Pancreas (tissue), 10 donors: ENCODE results near the gene OPA3. TPM values are rescaled to one million over a fixed set of nuclear protein-coding genes. Genes with fewer than 3 reads are reported as not detected.
A peak's percentile ranks its signal among the peaks of the same experiment; 100 is the strongest.

Experiments used
- ATAC-seq, 4 donors: fragments of 200-7000 bp; cut with Tn5 transposase; one replicate each; pipeline versions ENCODE4 v1.8.0 to v1.9.1; 2020; ENCODE audit warnings: mild to moderate bottlenecking in 4 of 4, moderate library complexity in 4 of 4
- DNase-seq, 6 donors: peaks; one replicate each; pipeline ENCODE4 v3.0.0-alpha.2; 2020
- FAIRE-seq: peaks from 2 replicates; lab custom pipeline; 2012; peaks lifted over from hg19 to GRCh38; lab: Jason Lieb, UNC
- H3K27ac ChIP-seq, 4 donors: fragments of 200-600 bp; sonication (generic); 1 replicate in 3 of 4; 2 replicates in 1 of 4; pipeline versions ENCODE4 v1.5.0 to v1.8.0; 2020
- H3K27me3 ChIP-seq, 4 donors: fragments of 200-600 bp; one replicate each; pipeline ENCODE4 v1.8.0; 2021
- H3K36me3 ChIP-seq, 3 donors: fragments of 200-600 bp; sonication (generic) in 1 of 3; one replicate each; pipeline versions ENCODE4 v1.5.0 to v1.8.0; 2020 to 2021
- H3K4me1 ChIP-seq, 3 donors: fragments of 200-600 bp; one replicate each; pipeline ENCODE4 v1.8.0; 2021
- H3K4me3 ChIP-seq, 4 donors: fragments of 200-600 bp; sonication (generic) in 2 of 4; one replicate each; pipeline versions ENCODE4 v1.5.0 to v1.8.0; 2020 to 2021
- H3K9me3 ChIP-seq, 4 donors: fragments of 200-600 bp; one replicate each; pipeline ENCODE4 v1.8.0; 2021
- WGBS, 2 donors: extraction: QIAGEN DNeasy Blood & Tissue Kit; methylation state at CpG; one replicate each; pipeline ENCODE4 v1.1.7; 2013; 5-methylcytosine and 5-hydroxymethylcytosine counted together
- intact Hi-C, 3 donors: fragments of 100-400 bp; cut with DNase I; formaldehyde crosslinking; loops; one replicate each; pipeline versions ENCODE4 v1.11.1 to v1.14.2; 2022
- polyA plus RNA-seq, 2 donors: library from polyadenylated mRNA; stranded (reverse); fragments of 200-250 nt; gene quantifications; one replicate each; pipeline ENCODE4 v1.2.3, GENCODE V29; 2013
- total RNA-seq, 6 donors: library from RNA; stranded (reverse); fragmentation: NEBNext Ultra II Directional in 4 of 6; extraction: Animal tissue kit (Norgen Biotek cat#: 25700) in 4 of 6; gene quantifications; one replicate each; pipeline versions ENCODE4 v1.2.1 to v1.2.4, GENCODE V29; 2021 to 2023
- TF ChIP-seq, protein P1 (sequence below), 4 donors: fragments of 200-600 bp; sonication (generic) in 3 of 4; IDR thresholded peaks; one replicate each; pipeline versions ENCODE4 v1.5.0 to v1.8.0; 2021; ENCODE audit warnings: antibody characterized with exemption in 4 of 4
- donor health status: healthy with polysubstance abuse.
- donor health status: DM: no; HTN: no; CAD: no; lungs with moderate emphysema.
- donor health status: DM: no; HTN: no; CAD: no.
- donor health status: control.
- donor health status: control.
- donor health status: Bipolar disorder and iron deficiency.
- donor health status: DM: yes; HTN: yes; CAD: no.
- donor health status: DM: no; HTN: no; CAD: no.
- donor health status: DM: no; HTN: no; CAD: no.
- donor health status: DM: yes; HTN: yes; CAD: no.

The OPA3 gene
- total and polyA plus RNA-seq, 8 donors, result 3.4 to 8.0 (median 4.7) TPM

DNA sequence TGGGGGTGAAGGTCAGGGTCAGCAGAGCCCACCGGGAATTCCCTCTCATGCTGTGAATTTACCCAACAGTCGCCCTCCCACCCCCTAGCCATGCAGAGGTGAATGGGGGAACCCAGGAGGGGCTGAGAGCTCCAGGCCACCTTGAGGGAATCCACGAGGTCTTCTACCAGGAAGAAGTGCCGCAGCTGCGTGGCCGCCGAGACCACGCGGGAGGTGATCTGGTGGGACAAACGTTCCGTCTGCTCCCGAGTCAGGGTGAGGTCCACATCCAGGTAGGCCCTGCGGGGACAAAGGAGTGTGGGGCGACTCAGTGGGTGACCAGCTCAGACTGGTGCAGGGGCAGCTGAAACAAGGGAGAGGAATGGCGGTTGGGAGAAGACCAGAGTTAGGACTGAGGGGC is 95.9 kb downstream of the OPA3 start:
- Histone ChIP-seq H3K4me1 (peaks cover 0 to 3% (median 0%) of the 10 kb centered on the region in 3 donors), H3K4me3 (no peak overlapping the region), H3K36me3 (no peaks in the 10 kb centered on the region), H3K27ac (no peak overlapping the region), H3K27me3 (no peaks in the 10 kb centered on the region), H3K9me3 (no peaks in the 10 kb centered on the region)
- WGBS, 2 donors, result 71 to 79% methylated on average over 15 of the region's 15 CpGs
- ATAC-seq (no peak), FAIRE-seq (no peak), DNase-seq (no peak)
- intact Hi-C loops, result no loop called here
- TF ChIP-seq, protein P1, sequence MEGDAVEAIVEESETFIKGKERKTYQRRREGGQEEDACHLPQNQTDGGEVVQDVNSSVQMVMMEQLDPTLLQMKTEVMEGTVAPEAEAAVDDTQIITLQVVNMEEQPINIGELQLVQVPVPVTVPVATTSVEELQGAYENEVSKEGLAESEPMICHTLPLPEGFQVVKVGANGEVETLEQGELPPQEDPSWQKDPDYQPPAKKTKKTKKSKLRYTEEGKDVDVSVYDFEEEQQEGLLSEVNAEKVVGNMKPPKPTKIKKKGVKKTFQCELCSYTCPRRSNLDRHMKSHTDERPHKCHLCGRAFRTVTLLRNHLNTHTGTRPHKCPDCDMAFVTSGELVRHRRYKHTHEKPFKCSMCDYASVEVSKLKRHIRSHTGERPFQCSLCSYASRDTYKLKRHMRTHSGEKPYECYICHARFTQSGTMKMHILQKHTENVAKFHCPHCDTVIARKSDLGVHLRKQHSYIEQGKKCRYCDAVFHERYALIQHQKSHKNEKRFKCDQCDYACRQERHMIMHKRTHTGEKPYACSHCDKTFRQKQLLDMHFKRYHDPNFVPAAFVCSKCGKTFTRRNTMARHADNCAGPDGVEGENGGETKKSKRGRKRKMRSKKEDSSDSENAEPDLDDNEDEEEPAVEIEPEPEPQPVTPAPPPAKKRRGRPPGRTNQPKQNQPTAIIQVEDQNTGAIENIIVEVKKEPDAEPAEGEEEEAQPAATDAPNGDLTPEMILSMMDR (IDR thresholded peaks at IDR 0.05), result no peak

DNA sequence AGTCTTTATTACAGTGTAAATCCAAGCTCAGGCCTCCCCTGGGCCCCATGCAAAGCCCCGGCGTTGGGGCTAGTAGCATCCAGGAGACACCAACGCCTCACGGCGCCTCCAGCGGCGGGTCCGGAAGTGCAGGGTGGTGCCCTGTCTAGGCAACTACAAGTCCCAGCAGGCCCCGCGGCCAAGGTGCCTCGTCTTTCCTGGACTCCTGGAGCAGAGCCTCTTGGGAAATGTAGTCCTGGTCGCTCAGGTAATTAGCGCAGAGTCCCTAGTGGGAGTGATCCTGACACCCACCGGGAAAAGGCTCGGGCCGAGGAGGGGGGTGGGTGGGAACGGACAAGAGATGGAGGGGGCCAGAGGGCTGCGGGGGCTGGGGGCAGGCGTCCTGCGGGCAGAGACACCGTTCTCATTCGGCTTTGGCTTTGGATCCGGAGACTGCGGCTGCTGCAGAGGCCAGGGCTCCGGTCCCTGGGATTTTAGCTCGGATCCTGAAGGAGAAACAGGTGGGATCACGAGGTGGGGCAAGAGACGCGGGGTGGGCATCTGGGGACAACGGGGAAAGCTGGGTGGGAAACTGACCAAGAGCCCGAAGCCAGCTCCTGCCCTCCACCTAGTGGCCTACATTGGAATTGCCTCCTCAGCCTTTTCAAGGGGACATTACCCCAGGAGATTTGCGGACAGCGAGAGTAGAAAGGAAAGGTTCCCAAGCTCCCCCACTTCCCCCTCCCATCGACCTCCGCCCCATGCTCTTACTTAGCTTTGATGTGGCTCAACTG is 99.1 kb downstream of the OPA3 start:
- TF ChIP-seq, protein P1 (IDR thresholded peaks at IDR 0.05), result peak; percentile 60 to 77 (median 68)
- Histone ChIP-seq H3K27ac (peak overlapping the region; percentile 5 to 81 (median 62)), H3K36me3 (no peaks in the 10 kb centered on the region), H3K27me3 (no peaks in the 10 kb centered on the region), H3K9me3 (no peaks in the 10 kb centered on the region), H3K4me1 (no peaks in the 10 kb centered on the region), H3K4me3 (peak overlapping the region; percentile 38 to 73 (median 62))
- intact Hi-C loops, result no loop called here
- DNase-seq (peak; percentile 95 to 100 (median 98)), FAIRE-seq (no peak), ATAC-seq (peak; percentile 99)
- WGBS, 2 donors, result 0% methylated on average over 35 of the region's 35 CpGs

GRCh38 chr19:45484273-45484945 is 100.2 kb downstream of the OPA3 start:
- DNase-seq, result no peak
- Histone ChIP-seq H3K4me1 (no peaks in the 10 kb centered on the region), H3K27me3 (no peaks in the 10 kb centered on the region), H3K4me3 (no peak overlapping the region), H3K27ac (no peak overlapping the region), H3K36me3 (no peaks in the 10 kb centered on the region), H3K9me3 (no peaks in the 10 kb centered on the region)
- intact Hi-C loops, result loop anchor here in 1 of 3 donors (5.0 kb wide), 1 partner anchor 47 kb away; no protein-coding TSS in a partner anchor
- TF ChIP-seq, protein P1 (IDR thresholded peaks at IDR 0.05), result no peak
- ATAC-seq, result no peak
- WGBS, 2 donors, result 58 to 65% methylated on average over 13 of the region's 13 CpGs
- no peak for FAIRE-seq

DNA sequence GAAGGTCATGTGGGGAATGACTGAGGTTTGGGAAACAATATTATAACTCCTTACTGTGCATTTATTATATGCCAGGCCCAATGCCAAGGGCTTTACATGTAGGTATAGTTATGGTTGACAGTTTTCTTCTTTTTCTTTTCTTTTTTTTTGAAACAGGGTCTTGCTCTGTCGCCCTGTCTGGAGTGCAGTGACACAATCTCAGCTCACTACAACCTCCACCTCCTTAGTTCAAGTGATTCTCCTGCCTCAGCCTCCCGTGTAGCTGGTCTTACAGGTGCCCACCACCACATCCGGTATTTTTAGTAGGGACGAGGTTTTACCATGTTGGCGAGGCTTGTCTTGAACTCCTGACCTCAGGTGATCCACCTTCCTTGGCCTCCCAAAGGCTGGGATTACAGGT is 101.6 kb downstream of the OPA3 start:
- FAIRE-seq, result no peak
- DNase-seq, result no peak
- ATAC-seq, result no peak
- 75 to 86% methylated on average over 5 of the region's 5 CpGs for WGBS, 2 donors
- Histone ChIP-seq H3K36me3 (no peaks in the 10 kb centered on the region), H3K27me3 (no peaks in the 10 kb centered on the region), H3K4me3 (no peak overlapping the region), H3K4me1 (peaks cover 0 to 2% (median 0%) of the 10 kb centered on the region in 3 donors), H3K9me3 (no peaks in the 10 kb centered on the region), H3K27ac (no peak overlapping the region)
- intact Hi-C loops, result loop anchor here in 1 of 3 donors (5.0 kb wide), 1 partner anchor 46 kb away; no protein-coding TSS in a partner anchor
- TF ChIP-seq, protein P1 (IDR thresholded peaks at IDR 0.05), result no peak
